HepG2 (cell line): ENCODE results near the gene WASHC2C. TPM values are rescaled to one million over a fixed set of nuclear protein-coding genes. Genes with fewer than 3 reads are reported as not detected.
"Not testable (repeated sequence)": the region's sequence is repeated elsewhere in the genome, so short reads cannot be mapped to it uniquely, and the experiment has no call there.

ENCODE experiments used
- ATAC-seq: fragments of 200-7000 bp; cut with Tn5 transposase; 3 replicates; pipeline ENCODE4 v1.9.1; 2020; ENCODE audit warnings: mild to moderate bottlenecking, moderate library complexity
- BruUV-seq: library from RNA; stranded (reverse); fragments of 400-500 nt; replicated peaks from 2 replicates; lab custom pipeline; 2021; lab: Mats Ljungman, UMichigan
- CTCF ChIA-PET: fragments of 300-600 bp; formaldehyde crosslinking; extraction: SDS; loops from one replicate; lab custom pipeline; 2021; ENCODE audit warnings: low total read pairs, inconsistent platforms, low intra/inter-chr PET ratio; lab: Yijun Ruan, JAX
- POLR2A ChIA-PET: fragments of 350-600 bp; sonication (Branson Sonifier 250); formaldehyde crosslinking; loops from one replicate; lab custom pipeline; 2020; ENCODE audit warnings: antibody characterized with exemption, inconsistent platforms; lab: Yijun Ruan, JAX
- DNase-seq: peaks from one replicate; pipeline ENCODE4 v3.0.0-alpha.2; 2015; ENCODE audit warnings: low spot score
- FAIRE-seq: peaks from 3 replicates; lab custom pipeline; 2011; peaks lifted over from hg19 to GRCh38; lab: Jason Lieb, UNC
- H2AFZ ChIP-seq: one replicate; pipeline ENCODE4 v1.6.1; 2011; ENCODE audit warnings: low read length, inconsistent platforms
- H3K27ac ChIP-seq: fragments of 300-600 bp; 3 replicates; pipeline ENCODE4 v1.8.0; 2011; ENCODE audit warnings: mixed run types, mild to moderate bottlenecking, mixed read lengths, low read length, inconsistent platforms; ENCODE audit not compliant: insufficient read depth; ENCODE audit errors: extremely low read length
- H3K27me3 ChIP-seq, 2 experiments: fragments of 200-600 bp in 1 of 2; 2 replicates in 1 of 2; 3 replicates in 1 of 2; pipeline versions ENCODE4 v1.6.0 to v1.8.0; 2011; ENCODE audit warnings: low read length in 2 of 2, mild to moderate bottlenecking in 2 of 2, moderate library complexity in 2 of 2, inconsistent platforms in 1 of 2; ENCODE audit not compliant: insufficient read depth in 2 of 2, control insufficient read depth in 1 of 2
- H3K36me3 ChIP-seq, 2 experiments: fragments of 200-600 bp in 1 of 2; replicated peaks in 1 of 2; 2 replicates in 1 of 2; 3 replicates in 1 of 2; pipeline versions ENCODE4 v1.5.1 to v1.8.0; 2011; ENCODE audit warnings: low read length in 2 of 2, inconsistent platforms in 1 of 2; ENCODE audit not compliant: insufficient read depth in 2 of 2, control insufficient read depth in 1 of 2
- H3K4me1 ChIP-seq: 2 replicates; pipeline ENCODE4 v1.5.1; 2012; ENCODE audit warnings: low read length, inconsistent platforms; ENCODE audit not compliant: insufficient read depth
- H3K4me2 ChIP-seq: 2 replicates; pipeline ENCODE4 v1.6.0; 2011; ENCODE audit warnings: low read depth, low read length, inconsistent platforms
- H3K4me3 ChIP-seq, 3 experiments: fragments of 200-600 bp in 1 of 3; sonication (generic), shearing (Covaris generic) in 1 of 3; replicated peaks in 1 of 3; 2 replicates each; pipeline ENCODE4 v1.5.1; 2011 to 2016; ENCODE audit warnings: low read length in 3 of 3, inconsistent platforms in 2 of 3, low read depth in 2 of 3, mild to moderate bottlenecking in 2 of 3, control low read depth in 1 of 3, mixed read lengths in 1 of 3; ENCODE audit not compliant: insufficient read depth in 1 of 3
- H3K79me2 ChIP-seq: one replicate; pipeline ENCODE4 v1.6.1; 2011; ENCODE audit warnings: low read length, inconsistent platforms; ENCODE audit not compliant: insufficient read depth
- H3K9ac ChIP-seq: 2 replicates; pipeline ENCODE4 v1.6.0; 2011; ENCODE audit warnings: mild to moderate bottlenecking, low read depth, low read length, inconsistent platforms; ENCODE audit not compliant: insufficient read depth
- H3K9me3 ChIP-seq: 2 replicates; pipeline ENCODE4 v1.5.1; 2012; ENCODE audit warnings: mild to moderate bottlenecking, low read length
- H4K20me1 ChIP-seq: 2 replicates; pipeline ENCODE4 v1.6.0; 2011; ENCODE audit warnings: inconsistent platforms, mild to moderate bottlenecking, low read length, moderate library complexity; ENCODE audit not compliant: insufficient read depth
- WGBS: methylation state at CpG from one replicate; pipeline ENCODE4 v1.1.6; 2017; ENCODE audit warnings: low lambda C conversion rate; 5-methylcytosine and 5-hydroxymethylcytosine counted together
- in situ Hi-C: cut with HindIII; loops from 2 replicates; pipeline ENCODE4 v1.10.0; 2017; ENCODE audit warnings: low pct_unique_long_range_greater_than_20kb; ENCODE audit not compliant: extremely low pct_ligation_motif_present
- intact Hi-C: fragments of 100-400 bp; cut with micrococcal nuclease; formaldehyde crosslinking; loops from one replicate; pipeline ENCODE4 v1.10.0; 2022; ENCODE audit not compliant: unreplicated experiment
- polyA plus RNA-seq, 8 experiments: library from polyadenylated mRNA; depleted of rRNA in 3 of 8; stranded (reverse) in 7 of 8; unstranded in 1 of 8; fragments of >200 nt; fragmentation: Illumina TruSeq in 4 of 8; extraction: Trizol in 4 of 8; gene quantifications; 2 replicates each; pipeline versions ENCODE4 v1.2.1 to v1.2.3, GENCODE V29; 2011 to 2016; ENCODE audit warnings: low read depth in 4 of 8, missing spikeins in 1 of 8, mixed read lengths in 1 of 8; ENCODE audit not compliant: insufficient read depth in 1 of 8
- total RNA-seq, 5 experiments: library from RNA; depleted of rRNA; stranded (reverse); fragments of >200 nt; fragmentation: Illumina TruSeq; extraction: Trizol; gene quantifications; 2 replicates each; pipeline ENCODE4 v1.2.3, GENCODE V29; 2016; ENCODE audit warnings: low read depth in 1 of 5

WASHC2C gene
- total and polyA plus RNA-seq, 2 of the 13 experiments (the other 11 are each of a cell fraction or from before 2014, with no cell fraction given) = 17.8 to 20.8 TPM

- H3K36me3 ChIP-seq, POLR2A ChIA-PET, intact Hi-C loops, H3K4me1 ChIP-seq, H2AFZ ChIP-seq, H3K4me2 ChIP-seq, FAIRE-seq, H3K27me3 ChIP-seq, H3K9me3 ChIP-seq, DNase-seq, H3K4me3 ChIP-seq, H3K79me2 ChIP-seq, H3K27ac ChIP-seq, CTCF ChIA-PET, ATAC-seq, H3K9ac ChIP-seq, H4K20me1 ChIP-seq, in situ Hi-C loops: not testable (repeated sequence)
- 95% methylated on average over 6 of the region's 7 CpGs for WGBS
- BruUV-seq = TSS peak; percentile 21
Measured at GRCh38 chr10:45771757-45772461, 44.8 kb downstream of the WASHC2C start.

- H3K79me2 ChIP-seq, H3K4me3 ChIP-seq, H4K20me1 ChIP-seq, intact Hi-C loops, H3K9me3 ChIP-seq, H2AFZ ChIP-seq, DNase-seq, POLR2A ChIA-PET, FAIRE-seq, H3K27ac ChIP-seq, H3K4me2 ChIP-seq, CTCF ChIA-PET, H3K36me3 ChIP-seq, ATAC-seq, H3K4me1 ChIP-seq, BruUV-seq, H3K27me3 ChIP-seq, H3K9ac ChIP-seq, in situ Hi-C loops: not testable (repeated sequence)
- WGBS = no CpG with 5 or more reads among the region's 1 CpG
Measured at GRCh38 chr10:45786217-45786616, 59.2 kb downstream of the WASHC2C start.

- ATAC-seq = peak; percentile 73
- H3K4me3 ChIP-seq, BruUV-seq, H3K9me3 ChIP-seq, H3K9ac ChIP-seq, H3K27me3 ChIP-seq, POLR2A ChIA-PET, H4K20me1 ChIP-seq, DNase-seq, H3K27ac ChIP-seq, H3K79me2 ChIP-seq, H3K4me1 ChIP-seq, CTCF ChIA-PET, H3K4me2 ChIP-seq, intact Hi-C loops, FAIRE-seq, H2AFZ ChIP-seq, in situ Hi-C loops: not testable (repeated sequence)
- peaks cover 3 to 11% of the 10 kb centered on the region in 2 experiments; a peak in 1 of 5 replicates for H3K36me3 ChIP-seq
- 100% methylated on average over 2 of the region's 5 CpGs for WGBS
Measured at GRCh38 chr10:45787212-45787741, 60.2 kb downstream of the WASHC2C start.

GRCh38 chr10:45789991-45790390 is 62.9 kb downstream of the WASHC2C start:
- intact Hi-C loops, ATAC-seq, H2AFZ ChIP-seq, H3K4me1 ChIP-seq, H3K27ac ChIP-seq, FAIRE-seq, H3K4me2 ChIP-seq, H3K9me3 ChIP-seq, in situ Hi-C loops, H3K27me3 ChIP-seq, POLR2A ChIA-PET, CTCF ChIA-PET, DNase-seq, H3K4me3 ChIP-seq, H3K9ac ChIP-seq, BruUV-seq, H4K20me1 ChIP-seq, H3K79me2 ChIP-seq: not testable (repeated sequence)
- H3K36me3 ChIP-seq = peaks cover 3 to 11% of the 10 kb centered on the region in 2 experiments; a peak in 1 of 5 replicates
- 98% methylated on average over 8 of the region's 8 CpGs for WGBS
